DND-41 (cell line): Measurements from ENCODE around the gene GFI1.

Experiments used
- ATAC-seq: fragments of 200-7000 bp; cut with Tn5 transposase; 3 replicates; pipeline ENCODE4 v1.9.1; 2021; ENCODE audit warnings: low read depth; ENCODE audit not compliant: insufficient read depth
- DNase-seq: peaks from one replicate; pipeline ENCODE4 v3.0.0-alpha.2; 2020
- H2AFZ ChIP-seq: 2 replicates; pipeline ENCODE4 v1.6.0; 2012; ENCODE audit warnings: low read depth, low read length
- H3K27ac ChIP-seq: 2 replicates; pipeline ENCODE4 v1.5.1; 2012; ENCODE audit warnings: low read length, inconsistent platforms
- H3K27me3 ChIP-seq: fragments of 200-600 bp; sonication (generic); 2 replicates; pipeline ENCODE4 v1.6.0; 2012; ENCODE audit warnings: low read length, mild to moderate bottlenecking, inconsistent platforms; ENCODE audit not compliant: insufficient read depth, poor library complexity
- H3K36me3 ChIP-seq: 2 replicates; pipeline ENCODE4 v1.5.1; 2012; ENCODE audit warnings: low read length, inconsistent platforms; ENCODE audit not compliant: insufficient read depth
- H3K4me1 ChIP-seq: 2 replicates; pipeline ENCODE4 v1.5.1; 2012; ENCODE audit warnings: mild to moderate bottlenecking, low read length; ENCODE audit not compliant: insufficient read depth
- H3K4me2 ChIP-seq: 2 replicates; pipeline ENCODE4 v1.6.0; 2012; ENCODE audit warnings: mild to moderate bottlenecking, moderate library complexity, low read length, inconsistent platforms; ENCODE audit not compliant: insufficient read depth
- H3K4me3 ChIP-seq, 2 experiments: fragments of 200-600 bp in 1 of 2; shearing (Covaris generic) in 1 of 2; 2 replicates each; pipeline ENCODE4 v1.5.1; 2012 to 2016; ENCODE audit warnings: inconsistent platforms in 2 of 2, low read length in 2 of 2, mild to moderate bottlenecking in 2 of 2, low read depth in 1 of 2, moderate library complexity in 1 of 2
- H3K79me2 ChIP-seq: 2 replicates; pipeline ENCODE4 v1.6.0; 2012; ENCODE audit warnings: low read length, inconsistent platforms; ENCODE audit not compliant: insufficient read depth
- H3K9ac ChIP-seq: 2 replicates; pipeline ENCODE4 v1.6.0; 2012; ENCODE audit warnings: low read depth, mild to moderate bottlenecking, inconsistent platforms, low read length, moderate library complexity
- H3K9me3 ChIP-seq: 2 replicates; pipeline ENCODE4 v1.5.1; 2012; ENCODE audit warnings: low read length, moderate library complexity, mild to moderate bottlenecking, inconsistent platforms; ENCODE audit not compliant: insufficient read depth, severe bottlenecking
- H4K20me1 ChIP-seq: 2 replicates; pipeline ENCODE4 v1.6.0; 2012; ENCODE audit warnings: low read length; ENCODE audit not compliant: insufficient read depth
- CTCF ChIP-seq: IDR thresholded peaks from 2 replicates; pipeline ENCODE4 v1.5.1; 2012; ENCODE audit warnings: borderline replicate concordance, low read length, moderate library complexity, mild to moderate bottlenecking; ENCODE audit not compliant: poor library complexity, severe bottlenecking; ENCODE audit errors: extremely low read depth
- EZH2 ChIP-seq: IDR thresholded peaks from 3 replicates; pipeline ENCODE4 v1.6.1; 2012; ENCODE audit warnings: borderline replicate concordance, low read depth, mild to moderate bottlenecking, moderate library complexity, low read length, inconsistent platforms; ENCODE audit not compliant: severe bottlenecking

Gene GFI1

GRCh38 chr1:92464588-92465255 lies 22.0 kb downstream of the GFI1 start:
- H3K4me1 ChIP-seq: peaks cover 85% of the 10 kb centered on the region
- H3K79me2 ChIP-seq: no peaks in the 10 kb centered on the region
- no peaks in the 10 kb centered on the region for H4K20me1 ChIP-seq
- ATAC-seq: no peak
- TF ChIP-seq EZH2: no peak
- TF ChIP-seq CTCF: no peak
- no peaks in the 10 kb centered on the region; the same call in 1 of the 2 replicates for H3K36me3 ChIP-seq
- peak; percentile 6 for DNase-seq
- no peak overlapping the region for H3K4me2 ChIP-seq
- H3K9me3 ChIP-seq: no peaks in the 10 kb centered on the region
- H3K27me3 ChIP-seq: no peaks in the 10 kb centered on the region
- no peak overlapping the region for H3K9ac ChIP-seq
- no peak overlapping the region for H3K4me3 ChIP-seq
- H3K27ac ChIP-seq: peak overlapping the region; percentile 47
- H2AFZ ChIP-seq: no peak overlapping the region

- Histone ChIP-seq H3K36me3 (no peaks in the 10 kb centered on the region), H3K4me1 (peaks cover 80% of the 10 kb centered on the region), H3K9ac (peak overlapping the region; percentile 52; the same call in 1 of the 2 replicates), H3K27ac (peak overlapping the region; percentile 98), H3K9me3 (no peaks in the 10 kb centered on the region), H4K20me1 (no peaks in the 10 kb centered on the region), H2AFZ (no peak overlapping the region; the same call in 1 of the 2 replicates), H3K27me3 (no peaks in the 10 kb centered on the region), H3K79me2 (no peaks in the 10 kb centered on the region), H3K4me2 (peak overlapping the region; percentile 55), H3K4me3 (no peak overlapping the region)
- DNase-seq: no peak
- no peak for TF ChIP-seq CTCF
- no peak for TF ChIP-seq EZH2
- no peak; the same call in 2 of the 3 replicates for ATAC-seq
Measured at GRCh38 chr1:92461364-92462097, 25.2 kb downstream of the GFI1 start.

GRCh38 chr1:92459871-92460320 lies 26.8 kb downstream of the GFI1 start:
- Histone ChIP-seq H3K79me2 (no peaks in the 10 kb centered on the region), H2AFZ (peak overlapping the region; percentile 85), H3K4me2 (peak overlapping the region; percentile 55), H3K4me1 (peaks cover 63% of the 10 kb centered on the region), H3K36me3 (no peaks in the 10 kb centered on the region), H3K9me3 (no peaks in the 10 kb centered on the region), H3K9ac (peak overlapping the region; percentile 52), H4K20me1 (no peaks in the 10 kb centered on the region), H3K27me3 (no peaks in the 10 kb centered on the region), H3K27ac (peak overlapping the region; percentile 98), H3K4me3 (peak overlapping the region in 1 of 2 experiments; percentile 43; a peak in 2 of 4 replicates)
- ATAC-seq: peak; percentile 80
- DNase-seq: peak; percentile 63
- TF ChIP-seq CTCF (no peak), EZH2 (no peak)
